ENCODE results near the gene MRTFA.

DNA sequence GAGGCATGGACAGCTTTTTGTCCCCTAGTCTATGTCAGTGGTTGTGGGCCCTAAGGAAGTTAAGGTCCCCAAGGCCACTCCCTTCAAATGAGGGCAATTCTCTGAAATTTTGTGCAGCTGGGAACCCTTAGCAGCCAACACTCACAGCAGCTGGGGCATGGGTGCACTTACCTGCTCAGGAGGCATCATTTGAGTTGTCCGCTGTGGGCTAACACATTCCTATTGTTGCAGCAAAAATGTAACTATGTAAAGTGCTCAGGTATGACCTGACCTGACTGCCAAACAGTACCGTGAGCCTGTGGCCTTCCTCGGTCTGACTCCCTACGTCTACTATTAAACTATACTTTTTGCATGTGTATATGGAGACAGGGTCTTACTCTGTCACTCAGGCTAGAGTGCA is 5.8 kb upstream of the MRTFA start:
- TF ChIP-seq, protein P1, sequence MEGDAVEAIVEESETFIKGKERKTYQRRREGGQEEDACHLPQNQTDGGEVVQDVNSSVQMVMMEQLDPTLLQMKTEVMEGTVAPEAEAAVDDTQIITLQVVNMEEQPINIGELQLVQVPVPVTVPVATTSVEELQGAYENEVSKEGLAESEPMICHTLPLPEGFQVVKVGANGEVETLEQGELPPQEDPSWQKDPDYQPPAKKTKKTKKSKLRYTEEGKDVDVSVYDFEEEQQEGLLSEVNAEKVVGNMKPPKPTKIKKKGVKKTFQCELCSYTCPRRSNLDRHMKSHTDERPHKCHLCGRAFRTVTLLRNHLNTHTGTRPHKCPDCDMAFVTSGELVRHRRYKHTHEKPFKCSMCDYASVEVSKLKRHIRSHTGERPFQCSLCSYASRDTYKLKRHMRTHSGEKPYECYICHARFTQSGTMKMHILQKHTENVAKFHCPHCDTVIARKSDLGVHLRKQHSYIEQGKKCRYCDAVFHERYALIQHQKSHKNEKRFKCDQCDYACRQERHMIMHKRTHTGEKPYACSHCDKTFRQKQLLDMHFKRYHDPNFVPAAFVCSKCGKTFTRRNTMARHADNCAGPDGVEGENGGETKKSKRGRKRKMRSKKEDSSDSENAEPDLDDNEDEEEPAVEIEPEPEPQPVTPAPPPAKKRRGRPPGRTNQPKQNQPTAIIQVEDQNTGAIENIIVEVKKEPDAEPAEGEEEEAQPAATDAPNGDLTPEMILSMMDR (IDR thresholded peaks at IDR 0.05), result no peak
- TF ChIP-seq POLR2A (IDR thresholded peaks at IDR 0.05), result no peak

Measured in thyroid gland (tissue), 4 donors.